HepG2 (cell line): ENCODE data around the gene ENTREP3. TPM values are rescaled to one million over a fixed set of nuclear protein-coding genes. Genes with fewer than 3 reads are reported as not detected.
A peak's percentile ranks its signal among the peaks of the same experiment; 100 is the strongest.

Experiments
- EED ChIP-seq: sonication (generic); formaldehyde crosslinking; IDR thresholded peaks from 2 replicates; pipeline ENCODE4 v1.5.0; 2020; ENCODE audit warnings: mild to moderate bottlenecking, missing genetic modification reagents
- ERF ChIP-seq: IDR thresholded peaks from 2 replicates; pipeline ENCODE4 v1.6.1; 2018; ENCODE audit warnings: missing biosample characterization, missing genetic modification reagents
- IKZF1 ChIP-seq: fragments of 450-650 bp; IDR thresholded peaks from 2 replicates; pipeline ENCODE4 v1.7.1; 2016
- KDM2A ChIP-seq: sonication (generic); formaldehyde crosslinking; IDR thresholded peaks from 2 replicates; pipeline ENCODE4 v1.4.0; 2020; ENCODE audit warnings: low read depth, missing genetic modification reagents, borderline replicate concordance
- KLF13 ChIP-seq: sonication (generic); formaldehyde crosslinking; IDR thresholded peaks from 2 replicates; pipeline ENCODE4 v1.4.0; 2020; ENCODE audit warnings: mild to moderate bottlenecking, missing genetic modification reagents
- LBX2 ChIP-seq: sonication (generic); formaldehyde crosslinking; IDR thresholded peaks from 2 replicates; pipeline ENCODE4 v1.5.0; 2020; ENCODE audit warnings: missing genetic modification reagents, mild to moderate bottlenecking, borderline replicate concordance
- MED13 ChIP-seq: sonication (generic); formaldehyde crosslinking; IDR thresholded peaks from 2 replicates; pipeline ENCODE4 v1.5.0; 2020; ENCODE audit warnings: missing genetic modification reagents
- NR2F2 ChIP-seq: IDR thresholded peaks from 2 replicates; pipeline ENCODE4 v1.6.1; 2012; ENCODE audit warnings: low read depth, inconsistent platforms, borderline replicate concordance
- POLR2G ChIP-seq: fragments of 200-400 bp; formaldehyde crosslinking; IDR thresholded peaks from 2 replicates; pipeline ENCODE4 v1.6.1; 2018; ENCODE audit warnings: mild to moderate bottlenecking, low read depth, low read length, moderate library complexity
- PPARG ChIP-seq: conservative IDR thresholded peaks from 2 replicates; pipeline ENCODE4 v1.6.1; 2016; ENCODE audit warnings: missing biosample characterization, missing genetic modification reagents
- PRPF4 ChIP-seq: fragments of 200-400 bp; formaldehyde crosslinking; IDR thresholded peaks from 2 replicates; pipeline ENCODE4 v1.6.1; 2016; ENCODE audit warnings: low read length, low read depth; ENCODE audit not compliant: poor library complexity, severe bottlenecking
- RAD21 ChIP-seq: fragments of 450-650 bp; formaldehyde crosslinking; IDR thresholded peaks from 2 replicates; pipeline ENCODE4 v1.5.0; 2020; ENCODE audit warnings: mild to moderate bottlenecking
- SAFB2 ChIP-seq: sonication (generic); formaldehyde crosslinking; IDR thresholded peaks from 2 replicates; pipeline ENCODE4 v1.5.1; 2020; ENCODE audit warnings: missing genetic modification reagents, low read depth, mild to moderate bottlenecking, borderline replicate concordance
- SATB2 ChIP-seq: sonication (generic); formaldehyde crosslinking; IDR thresholded peaks from 2 replicates; pipeline ENCODE4 v1.5.0; 2020; ENCODE audit warnings: missing genetic modification reagents
- SMC3 ChIP-seq: IDR thresholded peaks from 2 replicates; pipeline ENCODE4 v1.6.1; 2011; ENCODE audit warnings: low read length, improper control_type of control experiment
- SP5 ChIP-seq: IDR thresholded peaks from 2 replicates; pipeline ENCODE4 v1.6.1; 2016; ENCODE audit warnings: low read depth, borderline replicate concordance
- SRF ChIP-seq: IDR thresholded peaks from 2 replicates; pipeline ENCODE4 v1.6.1; 2011; ENCODE audit warnings: mild to moderate bottlenecking, low read depth, low read length, moderate library complexity
- STAG1 ChIP-seq: sonication (generic); formaldehyde crosslinking; IDR thresholded peaks from 2 replicates; pipeline ENCODE4 v1.4.0; 2020; ENCODE audit warnings: missing genetic modification reagents
- SYNCRIP ChIP-seq: fragments of 200-400 bp; formaldehyde crosslinking; IDR thresholded peaks from 2 replicates; pipeline ENCODE4 v1.6.1; 2018; ENCODE audit warnings: mild to moderate bottlenecking, low read depth, low read length; ENCODE audit not compliant: insufficient read depth
- THAP11 ChIP-seq: IDR thresholded peaks from 2 replicates; pipeline ENCODE4 v1.6.1; 2016; ENCODE audit warnings: missing biosample characterization, missing genetic modification reagents
- THAP7 ChIP-seq: sonication (generic); formaldehyde crosslinking; IDR thresholded peaks from 2 replicates; pipeline ENCODE4 v1.8.1; 2023; ENCODE audit warnings: mild to moderate bottlenecking, missing genetic modification reagents
- XRCC5 ChIP-seq: fragments of 200-400 bp; formaldehyde crosslinking; optimal IDR thresholded peaks from 2 replicates; pipeline ENCODE3; 2017; ENCODE audit warnings: mild to moderate bottlenecking, low read length
- ZC3H4 ChIP-seq: sonication (generic); formaldehyde crosslinking; IDR thresholded peaks from 2 replicates; pipeline ENCODE4 v1.4.0; 2020; ENCODE audit warnings: missing genetic modification reagents, borderline replicate concordance
- ZFP36 ChIP-seq: fragments of 150-350 bp; IDR thresholded peaks from 2 replicates; pipeline ENCODE4 v1.6.1; 2018; ENCODE audit warnings: borderline replicate concordance, low read length, low read depth; ENCODE audit not compliant: partially characterized antibody
- ZMYM3 ChIP-seq: sonication (generic); formaldehyde crosslinking; IDR thresholded peaks from 2 replicates; pipeline ENCODE4 v1.5.1; 2020; ENCODE audit warnings: mild to moderate bottlenecking, missing genetic modification reagents
- ZNF235 ChIP-seq: sonication (generic); formaldehyde crosslinking; IDR thresholded peaks from 2 replicates; pipeline ENCODE4 v1.8.1; 2023; ENCODE audit warnings: mild to moderate bottlenecking, missing genetic modification reagents, borderline replicate concordance
- ZNF382 ChIP-seq: sonication (generic); formaldehyde crosslinking; IDR thresholded peaks from 2 replicates; pipeline ENCODE4 v1.5.0; 2020; ENCODE audit warnings: missing genetic modification reagents, mild to moderate bottlenecking, borderline replicate concordance
- ZNF446 ChIP-seq: sonication (generic); formaldehyde crosslinking; IDR thresholded peaks from 2 replicates; pipeline ENCODE4 v1.5.0; 2020; ENCODE audit warnings: mild to moderate bottlenecking, missing genetic modification reagents
- ZNF678 ChIP-seq: sonication (generic); formaldehyde crosslinking; IDR thresholded peaks from 2 replicates; pipeline ENCODE4 v1.4.0; 2020; ENCODE audit warnings: mild to moderate bottlenecking, missing genetic modification reagents
- ZSCAN25 ChIP-seq: sonication (generic); formaldehyde crosslinking; IDR thresholded peaks from 2 replicates; pipeline ENCODE4 v1.8.0; 2022; ENCODE audit warnings: mild to moderate bottlenecking, missing genetic modification reagents
- polyA plus RNA-seq, 8 experiments: library from polyadenylated mRNA; depleted of rRNA in 3 of 8; stranded (reverse) in 7 of 8; unstranded in 1 of 8; fragments of >200 nt; fragmentation: Illumina TruSeq in 4 of 8; extraction: Trizol in 4 of 8; gene quantifications; 2 replicates each; pipeline versions ENCODE4 v1.2.1 to v1.2.3, GENCODE V29; 2011 to 2016; ENCODE audit warnings: low read depth in 4 of 8, missing spikeins in 1 of 8, mixed read lengths in 1 of 8; ENCODE audit not compliant: insufficient read depth in 1 of 8
- total RNA-seq, 5 experiments: library from RNA; depleted of rRNA; stranded (reverse); fragments of >200 nt; fragmentation: Illumina TruSeq; extraction: Trizol; gene quantifications; 2 replicates each; pipeline ENCODE4 v1.2.3, GENCODE V29; 2016; ENCODE audit warnings: low read depth in 1 of 5
- TF ChIP-seq, protein P1 (sequence below): sonication (generic); formaldehyde crosslinking; IDR thresholded peaks from 2 replicates; pipeline ENCODE4 v1.4.0; 2020; ENCODE audit warnings: missing genetic modification reagents
- TF ChIP-seq, protein P2 (sequence below): sonication (generic); formaldehyde crosslinking; IDR thresholded peaks from 2 replicates; pipeline ENCODE4 v1.4.0; 2020; ENCODE audit warnings: missing genetic modification reagents, mild to moderate bottlenecking, borderline replicate concordance

The ENTREP3 gene
- total and polyA plus RNA-seq, 2 of the 13 experiments (the other 11 are each of a cell fraction or from before 2014, with no cell fraction given), result 4.1 to 9.9 TPM

DNA sequence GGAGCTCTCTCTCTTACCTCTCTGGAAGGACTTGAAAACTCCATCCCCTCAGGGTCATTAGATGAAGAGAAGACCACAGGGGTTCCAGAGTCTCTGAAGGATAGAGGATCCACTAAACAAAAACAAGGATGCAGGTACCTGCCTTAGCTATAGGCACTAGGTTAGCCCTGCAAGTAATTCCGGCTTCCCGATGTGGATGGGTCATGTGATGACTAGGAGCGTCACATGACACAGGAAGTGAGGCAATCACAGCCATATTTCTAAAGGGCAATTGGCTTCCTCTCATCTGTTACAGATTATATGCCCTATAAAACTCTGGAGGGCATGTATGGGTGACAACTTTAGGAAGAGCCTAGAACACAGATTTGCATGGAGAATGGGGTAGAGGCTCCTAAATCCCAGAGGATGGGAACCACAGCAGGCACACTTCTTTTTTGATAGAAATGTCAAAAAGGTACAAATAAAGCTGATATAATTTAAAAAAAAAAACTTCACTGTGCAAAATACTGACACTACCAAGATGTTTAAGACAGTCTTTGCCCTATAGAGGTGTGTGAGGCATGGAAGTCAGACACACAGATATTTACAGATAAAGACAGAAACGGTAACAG, 14.1 kb downstream of the ENTREP3 start (continued):
- TF ChIP-seq ZNF235 (CRISPR knock-in tag), result no peak
- no peak for TF ChIP-seq SAFB2 (CRISPR knock-in tag)
- TF ChIP-seq KDM2A, result peak; percentile 62; the same call in 1 of the 2 replicates
- TF ChIP-seq SYNCRIP, result no peak
- no peak for TF ChIP-seq KLF13
- TF ChIP-seq, protein P1, sequence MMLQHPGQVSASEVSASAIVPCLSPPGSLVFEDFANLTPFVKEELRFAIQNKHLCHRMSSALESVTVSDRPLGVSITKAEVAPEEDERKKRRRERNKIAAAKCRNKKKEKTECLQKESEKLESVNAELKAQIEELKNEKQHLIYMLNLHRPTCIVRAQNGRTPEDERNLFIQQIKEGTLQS (CRISPR knock-in tag), result no peak
- TF ChIP-seq, protein P2, sequence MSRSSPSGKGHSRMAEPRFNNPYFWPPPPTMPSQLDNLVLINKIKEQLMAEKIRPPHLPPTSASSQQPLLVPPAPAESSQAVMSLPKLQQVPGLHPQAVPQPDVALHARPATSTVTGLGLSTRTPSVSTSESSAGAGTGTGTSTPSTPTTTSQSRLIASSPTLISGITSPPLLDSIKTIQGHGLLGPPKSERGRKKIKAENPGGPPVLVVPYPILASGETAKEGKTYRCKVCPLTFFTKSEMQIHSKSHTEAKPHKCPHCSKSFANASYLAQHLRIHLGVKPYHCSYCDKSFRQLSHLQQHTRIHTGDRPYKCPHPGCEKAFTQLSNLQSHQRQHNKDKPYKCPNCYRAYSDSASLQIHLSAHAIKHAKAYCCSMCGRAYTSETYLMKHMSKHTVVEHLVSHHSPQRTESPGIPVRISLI, result no peak
- no peak for TF ChIP-seq PRPF4
- no peak for TF ChIP-seq SRF
- peak; percentile 95 for TF ChIP-seq THAP11 (CRISPR knock-in tag)
- no peak for TF ChIP-seq IKZF1
- 0 out of 2 replicates have a peak, but pooled peaks have one; percentile 21 for TF ChIP-seq SP5 (CRISPR knock-in tag)
- peak; percentile 57 for TF ChIP-seq POLR2G
- TF ChIP-seq STAG1 (CRISPR knock-in tag), result no peak
- TF ChIP-seq ZSCAN25, result no peak
- TF ChIP-seq EED (CRISPR knock-in tag), result no peak
- TF ChIP-seq ZNF446 (CRISPR knock-in tag), result no peak
- no peak for TF ChIP-seq MED13 (CRISPR knock-in tag)
- TF ChIP-seq SMC3, result no peak
- no peak for TF ChIP-seq ZC3H4
- TF ChIP-seq RAD21 (CRISPR knock-in tag), result no peak
- no peak for TF ChIP-seq ZNF678
- TF ChIP-seq XRCC5, result no peak
- no peak for TF ChIP-seq ZNF382 (CRISPR knock-in tag)
- peak; percentile 45; the same call in 1 of the 2 replicates for TF ChIP-seq ERF (CRISPR knock-in tag)
- TF ChIP-seq ZFP36, result no peak
- TF ChIP-seq NR2F2, result no peak; the same call in 1 of the 2 replicates
- TF ChIP-seq LBX2 (CRISPR knock-in tag), result no peak
- TF ChIP-seq SATB2 (CRISPR knock-in tag), result no peak
- peak; percentile 40; the same call in 1 of the 2 replicates for TF ChIP-seq PPARG (CRISPR knock-in tag)
- no peak for TF ChIP-seq ZMYM3
- TF ChIP-seq THAP7 (CRISPR knock-in tag), result no peak
